ENCODE measurements around the gene TFCP2L1. TPM values are rescaled to one million over a fixed set of nuclear protein-coding genes. Genes with fewer than 3 reads are reported as not detected.

TFCP2L1 gene
- total RNA-seq, 1 experiment from 2014 or later: 2.4 TPM

- H3K9me2 ChIP-seq (replicated peaks; ENCODE audit: low read length): no peaks in the 10 kb centered on the region
- TF ChIP-seq CTCF (conservative IDR thresholded peaks at IDR 0.05; ENCODE audit: low read depth, low read length): no peak
- TF ChIP-seq EZH2 (IDR thresholded peaks at IDR 0.05; ENCODE audit: low read length, unreplicated experiment): no peak
- TF ChIP-seq EZH2phosphoT487 (IDR thresholded peaks at IDR 0.05; ENCODE audit: borderline replicate concordance, low read length): no peak
- no peak overlapping the region for H3K4me3 ChIP-seq (ENCODE audit: low read length)
- intact Hi-C loops (cut with micrococcal nuclease): no loop called here
- no peak for ATAC-seq
- H3K27ac ChIP-seq (ENCODE audit: low read length): no peak overlapping the region
- no peak overlapping the region for H3K9ac ChIP-seq (ENCODE audit: low read length)
- ChIA-PET CTCF (no interaction called here), POLR2A (ENCODE audit: unreplicated experiment) (no interaction called here)
- H2AFZ ChIP-seq (ENCODE audit: low read length): no peak overlapping the region
- H3K79me2 ChIP-seq (ENCODE audit: low read length): no peaks in the 10 kb centered on the region
- no peaks in the 10 kb centered on the region for H3K9me3 ChIP-seq (ENCODE audit: low read length)
- no peaks in the 10 kb centered on the region for H4K20me1 ChIP-seq (ENCODE audit: low read length)
- no peak for DNase-seq
- H3K27me3 ChIP-seq (ENCODE audit: low read length): no peaks in the 10 kb centered on the region
- no TSS peak for BruUV-seq (replicated peaks)
- H3K36me3 ChIP-seq (ENCODE audit: low read depth, low read length): no peaks in the 10 kb centered on the region
- H3K4me1 ChIP-seq (ENCODE audit: insufficient read depth, low read length): no peaks in the 10 kb centered on the region
- no peak overlapping the region for H3K4me2 ChIP-seq (ENCODE audit: low read length)
- H3F3A ChIP-seq (ENCODE audit: low read length, unreplicated experiment): no peaks in the 10 kb centered on the region
Measured at GRCh38 chr2:121234144-121234543, 50.9 kb downstream of the TFCP2L1 start.

- Histone ChIP-seq H4K20me1 (ENCODE audit: low read length) (no peaks in the 10 kb centered on the region), H3K36me3 (ENCODE audit: low read depth, low read length) (no peaks in the 10 kb centered on the region), H3K4me2 (ENCODE audit: low read length) (no peak overlapping the region), H3K9me2 (replicated peaks; ENCODE audit: low read length) (no peaks in the 10 kb centered on the region), H3K9me3 (ENCODE audit: low read length) (no peaks in the 10 kb centered on the region), H3F3A (ENCODE audit: low read length, unreplicated experiment) (no peaks in the 10 kb centered on the region), H3K4me1 (ENCODE audit: insufficient read depth, low read length) (no peaks in the 10 kb centered on the region), H3K79me2 (ENCODE audit: low read length) (no peaks in the 10 kb centered on the region), H3K27ac (ENCODE audit: low read length) (no peak overlapping the region), H3K27me3 (ENCODE audit: low read length) (no peaks in the 10 kb centered on the region), H2AFZ (ENCODE audit: low read length) (no peak overlapping the region), H3K4me3 (ENCODE audit: low read length) (no peak overlapping the region), H3K9ac (ENCODE audit: low read length) (no peak overlapping the region)
- no peak for DNase-seq
- ATAC-seq: no peak
- TF ChIP-seq EZH2 (IDR thresholded peaks at IDR 0.05; ENCODE audit: low read length, unreplicated experiment) (no peak), CTCF (conservative IDR thresholded peaks at IDR 0.05; ENCODE audit: low read depth, low read length) (no peak), EZH2phosphoT487 (IDR thresholded peaks at IDR 0.05; ENCODE audit: borderline replicate concordance, low read length) (no peak)
- ChIA-PET POLR2A (ENCODE audit: unreplicated experiment) (no interaction called here), CTCF (no interaction called here)
- no TSS peak for BruUV-seq (replicated peaks)
- intact Hi-C loops (cut with micrococcal nuclease): no loop called here
Measured at GRCh38 chr2:121233486-121234110, 51.4 kb downstream of the TFCP2L1 start.

GRCh38 chr2:121232626-121233265 lies 52.3 kb downstream of the TFCP2L1 start:
- Histone ChIP-seq H4K20me1 (ENCODE audit: low read length) (no peaks in the 10 kb centered on the region), H3F3A (ENCODE audit: low read length, unreplicated experiment) (no peaks in the 10 kb centered on the region), H3K4me3 (ENCODE audit: low read length) (no peak overlapping the region), H3K9ac (ENCODE audit: low read length) (no peak overlapping the region), H3K4me1 (ENCODE audit: insufficient read depth, low read length) (no peaks in the 10 kb centered on the region), H3K79me2 (ENCODE audit: low read length) (no peaks in the 10 kb centered on the region), H3K36me3 (ENCODE audit: low read depth, low read length) (no peaks in the 10 kb centered on the region), H3K9me2 (replicated peaks; ENCODE audit: low read length) (no peaks in the 10 kb centered on the region), H3K27me3 (ENCODE audit: low read length) (no peaks in the 10 kb centered on the region), H3K4me2 (ENCODE audit: low read length) (no peak overlapping the region), H2AFZ (ENCODE audit: low read length) (no peak overlapping the region), H3K9me3 (ENCODE audit: low read length) (no peaks in the 10 kb centered on the region), H3K27ac (ENCODE audit: low read length) (no peak overlapping the region)
- DNase-seq (no peak), ATAC-seq (no peak)
- POLR2A ChIA-PET (ENCODE audit: unreplicated experiment): no interaction called here
- intact Hi-C loops (cut with micrococcal nuclease): no loop called here
- no TSS peak for BruUV-seq (replicated peaks)
- CTCF ChIA-PET: no interaction called here
- TF ChIP-seq EZH2phosphoT487 (IDR thresholded peaks at IDR 0.05; ENCODE audit: borderline replicate concordance, low read length) (no peak), EZH2 (IDR thresholded peaks at IDR 0.05; ENCODE audit: low read length, unreplicated experiment) (no peak), CTCF (conservative IDR thresholded peaks at IDR 0.05; ENCODE audit: low read depth, low read length) (no peak)
